GM23338 (cell line): ENCODE measurements around the gene ITGB1BP1. TPM values are rescaled to one million over a fixed set of nuclear protein-coding genes. Genes with fewer than 3 reads are reported as not detected.

ENCODE experiments used
- ATAC-seq: fragments of 200-7000 bp; cut with Tn5 transposase; 3 replicates; pipeline ENCODE4 v1.9.1; 2020
- DNase-seq: peaks from one replicate; pipeline ENCODE4 v3.0.0-alpha.2; 2015; ENCODE audit warnings: low spot score
- H2AFZ ChIP-seq: fragments of 200-600 bp; sonication (generic); 2 replicates; pipeline ENCODE4 v1.8.0; 2016; ENCODE audit warnings: antibody characterized with exemption, mild to moderate bottlenecking, moderate library complexity
- H3F3A ChIP-seq: fragments of 200-600 bp; sonication (generic); replicated peaks from 2 replicates; pipeline ENCODE4 v1.8.0; 2017; ENCODE audit warnings: antibody characterized with exemption, mixed run types, low read depth
- H3K27ac ChIP-seq: fragments of 200-600 bp; sonication (generic); 2 replicates; pipeline ENCODE4 v1.6.1; 2016; ENCODE audit warnings: low read depth
- H3K27me3 ChIP-seq: fragments of 200-600 bp; sonication (generic); 2 replicates; pipeline ENCODE4 v1.8.0; 2016; ENCODE audit warnings: mild to moderate bottlenecking, mixed run types, moderate library complexity; ENCODE audit not compliant: insufficient read depth
- H3K36me3 ChIP-seq: fragments of 200-600 bp; sonication (generic); 2 replicates; pipeline ENCODE4 v1.8.0; 2016; ENCODE audit warnings: mild to moderate bottlenecking; ENCODE audit not compliant: insufficient read depth
- H3K4me1 ChIP-seq: fragments of 200-600 bp; sonication (generic); 2 replicates; pipeline ENCODE4 v1.8.0; 2016; ENCODE audit warnings: mild to moderate bottlenecking, moderate library complexity; ENCODE audit not compliant: insufficient read depth
- H3K4me2 ChIP-seq: fragments of 200-600 bp; sonication (generic); 2 replicates; pipeline ENCODE4 v1.7.1; 2017; ENCODE audit warnings: mixed run types
- H3K4me3 ChIP-seq: fragments of 200-600 bp; sonication (generic); 2 replicates; pipeline ENCODE4 v1.6.1; 2016; ENCODE audit warnings: mixed run types
- H3K79me2 ChIP-seq: fragments of 200-600 bp; sonication (generic); replicated peaks from 2 replicates; pipeline ENCODE4 v1.8.0; 2017; ENCODE audit warnings: mild to moderate bottlenecking; ENCODE audit not compliant: insufficient read depth
- H3K9me2 ChIP-seq: fragments of 200-600 bp; sonication (generic); 2 replicates; pipeline ENCODE4 v1.8.0; 2017; ENCODE audit not compliant: insufficient read depth
- H4K20me1 ChIP-seq: fragments of 200-600 bp; sonication (generic); replicated peaks from 2 replicates; pipeline ENCODE4 v1.8.0; 2017; ENCODE audit warnings: mild to moderate bottlenecking; ENCODE audit not compliant: insufficient read depth
- H3K27ac Mint-ChIP-seq: 2 replicates; pipeline ENCODE4 v1.8.0; 2020; ENCODE audit warnings: inconsistent platforms, mild to moderate bottlenecking, moderate library complexity, mixed read lengths
- H3K27me3 Mint-ChIP-seq: 3 replicates; pipeline ENCODE4 v1.8.0; 2022; ENCODE audit warnings: low read depth, mild to moderate bottlenecking, moderate library complexity, mixed read lengths, inconsistent platforms; ENCODE audit not compliant: insufficient read depth, poor library complexity
- H3K36me3 Mint-ChIP-seq: 3 replicates; pipeline ENCODE4 v1.8.0; 2021; ENCODE audit warnings: low read depth, mild to moderate bottlenecking, inconsistent platforms, moderate library complexity, mixed read lengths
- H3K4me1 Mint-ChIP-seq: 3 replicates; pipeline ENCODE4 v1.8.0; 2020; ENCODE audit warnings: mild to moderate bottlenecking, inconsistent platforms, mixed read lengths
- H3K4me3 Mint-ChIP-seq: 3 replicates; pipeline ENCODE4 v1.8.0; 2021; ENCODE audit warnings: moderate library complexity, mild to moderate bottlenecking, inconsistent platforms, mixed read lengths
- H3K9me3 Mint-ChIP-seq: 3 replicates; pipeline ENCODE4 v1.8.0; 2020; ENCODE audit warnings: moderate library complexity, mild to moderate bottlenecking, inconsistent platforms, mixed read lengths
- CREB1 ChIP-seq: fragments of 250-450 bp; sonication (Bioruptor Pico); IDR thresholded peaks from 2 replicates; pipeline ENCODE4 v1.5.0; 2020; ENCODE audit warnings: low read depth, mild to moderate bottlenecking, moderate library complexity
- CTCF ChIP-seq, 2 experiments: fragments of 200-600 bp in 1 of 2; sonication (generic) in 1 of 2; conservative IDR thresholded peaks; 2 replicates each; pipeline versions ENCODE4 v1.5.1 to v1.6.1; 2016 to 2017; ENCODE audit warnings: antibody characterized with exemption in 2 of 2, low read depth in 2 of 2, mild to moderate bottlenecking in 2 of 2, moderate library complexity in 1 of 2
- ETS1 ChIP-seq: IDR thresholded peaks from 2 replicates; pipeline ENCODE4 v1.6.1; 2016; ENCODE audit warnings: antibody characterized with exemption
- EZH2 ChIP-seq: fragments of 200-600 bp; sonication (generic); IDR thresholded peaks from one replicate; pipeline ENCODE4 v1.8.0; 2017; ENCODE audit warnings: antibody characterized with exemption, mild to moderate bottlenecking, low read depth; ENCODE audit not compliant: unreplicated experiment
- EZH2phosphoT487 ChIP-seq: fragments of 200-600 bp; sonication (generic); IDR thresholded peaks from one replicate; pipeline ENCODE4 v1.8.1; 2018; ENCODE audit warnings: antibody characterized with exemption; ENCODE audit not compliant: unreplicated experiment
- JUNB ChIP-seq: IDR thresholded peaks from one replicate; pipeline ENCODE4 v1.6.1; 2016; ENCODE audit warnings: antibody characterized with exemption; ENCODE audit not compliant: unreplicated experiment
- NANOG ChIP-seq: IDR thresholded peaks from 2 replicates; pipeline ENCODE4 v1.6.1; 2016; ENCODE audit warnings: antibody characterized with exemption, borderline replicate concordance
- POLR2AphosphoS5 ChIP-seq: IDR thresholded peaks from 2 replicates; pipeline ENCODE4 v1.6.1; 2016; ENCODE audit warnings: antibody characterized with exemption, low read depth
- REST ChIP-seq: IDR thresholded peaks from one replicate; pipeline ENCODE4 v1.6.1; 2018; ENCODE audit warnings: antibody characterized with exemption; ENCODE audit not compliant: unreplicated experiment
- STAT1 ChIP-seq: IDR thresholded peaks from one replicate; pipeline ENCODE4 v1.6.1; 2016; ENCODE audit warnings: antibody characterized with exemption; ENCODE audit not compliant: unreplicated experiment
- ZNF114 ChIP-seq: fragments of 250-450 bp; sonication (Bioruptor Pico); IDR thresholded peaks from 2 replicates; pipeline ENCODE4 v1.5.0; 2020; ENCODE audit warnings: mild to moderate bottlenecking, moderate library complexity
- ZNF331 ChIP-seq: fragments of 250-450 bp; sonication (Bioruptor Pico); IDR thresholded peaks from 2 replicates; pipeline ENCODE4 v1.5.0; 2020; ENCODE audit warnings: low read depth, mild to moderate bottlenecking, moderate library complexity
- polyA plus RNA-seq: library from polyadenylated mRNA; unstranded; fragments of >200 nt; fragmentation: Nextera tagmentation; extraction: Ambion mirVana; gene quantifications from 2 replicates; pipeline ENCODE4 v1.2.1, GENCODE V29; 2016
- total RNA-seq: library from RNA; depleted of rRNA; stranded (reverse); fragments of >200 nt; shearing (Covaris generic); gene quantifications from 2 replicates; pipeline ENCODE4 v1.2.3, GENCODE V29; 2014

The ITGB1BP1 gene
- total and polyA plus RNA-seq, 2 experiments from 2014 or later: 29.1 to 63.5 TPM

DNA sequence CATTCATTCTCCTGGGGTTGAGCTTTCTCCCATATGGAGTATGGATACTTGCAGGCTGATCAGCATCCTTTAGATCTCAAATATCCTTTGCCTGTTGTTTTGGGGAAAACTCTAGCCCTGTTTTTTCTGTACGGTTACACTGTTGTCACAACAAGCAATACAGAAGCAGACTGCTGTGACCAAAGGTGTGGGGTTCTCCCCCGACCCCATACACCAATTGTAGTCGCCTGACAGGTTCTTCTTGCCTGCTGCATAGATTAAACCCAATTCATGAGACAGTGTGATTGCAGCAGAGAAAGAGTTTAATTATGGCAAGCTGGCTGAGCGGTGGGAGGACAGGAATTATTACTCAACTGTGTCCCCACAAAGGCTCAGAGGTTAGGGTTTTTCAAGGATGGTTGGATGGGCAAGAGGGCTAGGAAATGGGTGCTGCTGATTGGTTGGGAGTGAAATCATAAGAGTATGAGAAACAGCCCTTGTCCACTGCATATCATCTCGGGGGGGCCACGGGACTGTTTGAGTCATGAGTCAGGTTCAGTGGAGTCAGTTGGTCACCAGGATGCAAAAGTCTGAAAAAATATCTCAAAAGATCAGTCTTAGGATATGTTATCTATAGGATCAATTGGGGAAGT is 40.6 kb downstream of the ITGB1BP1 start (continued):
- TF ChIP-seq ETS1: no peak
- TF ChIP-seq POLR2AphosphoS5: no peak
- TF ChIP-seq ZNF114: no peak
- TF ChIP-seq EZH2phosphoT487: no peak
- TF ChIP-seq NANOG: no peak

DNA sequence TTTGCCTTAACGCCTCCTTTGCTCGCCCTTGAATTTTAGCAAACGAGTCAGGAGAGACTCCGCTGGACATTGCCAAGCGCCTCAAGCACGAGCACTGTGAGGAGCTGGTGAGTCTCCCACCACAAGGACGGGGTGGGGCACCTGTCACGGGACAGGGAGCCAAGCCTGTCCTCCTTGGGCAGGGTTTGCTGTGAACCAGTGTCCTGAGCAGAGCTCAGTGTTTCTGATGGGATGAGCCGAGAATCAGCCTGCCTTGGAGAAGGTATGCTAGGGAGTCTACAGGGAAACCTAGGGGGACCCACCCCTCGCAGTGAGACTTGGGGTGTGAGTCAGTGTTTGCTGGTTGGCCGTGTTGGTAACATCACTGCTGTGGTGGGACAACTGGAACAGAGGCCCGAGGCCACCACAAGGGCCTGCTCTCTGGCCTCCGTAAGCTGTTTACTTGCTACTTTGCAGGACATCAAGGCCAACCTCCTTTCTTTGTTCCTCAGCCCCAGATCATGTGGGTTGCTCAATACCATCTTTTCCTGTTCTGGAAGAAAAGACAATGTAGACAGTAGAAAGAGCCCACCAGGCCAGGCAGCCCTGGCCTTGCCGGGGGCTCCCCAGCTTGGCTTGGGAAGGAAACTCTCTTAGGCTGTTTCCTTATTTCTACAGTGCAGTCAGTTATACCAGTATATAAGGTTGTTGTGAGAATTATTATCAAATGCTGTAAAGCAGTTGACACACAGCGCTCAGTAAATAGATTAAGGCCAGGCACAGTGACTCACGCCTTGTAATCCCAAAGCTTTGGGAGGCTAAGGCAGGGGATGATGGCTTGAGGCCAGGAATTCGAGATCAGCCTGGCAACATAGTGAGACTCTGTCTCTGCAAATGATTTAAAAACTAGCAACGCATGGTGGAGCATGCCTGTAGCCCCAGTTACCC is 42.4 kb downstream of the ITGB1BP1 start:
- ATAC-seq (no peak), DNase-seq (no peak)
- TF ChIP-seq EZH2 (no peak), ZNF114 (no peak), JUNB (no peak), NANOG (no peak)
- peaks cover 4% of the 10 kb centered on the region for H3K27me3 Mint-ChIP-seq
- peaks cover 24% of the 10 kb centered on the region for H3K4me1 Mint-ChIP-seq
- H3K4me3 Mint-ChIP-seq: no peak overlapping the region
- H3K4me1 ChIP-seq: peaks cover 9% of the 10 kb centered on the region; the same call in 1 of the 2 replicates
- no peak overlapping the region for H3K27ac Mint-ChIP-seq
- no peaks in the 10 kb centered on the region; the same call in 1 of the 2 replicates for H3K36me3 ChIP-seq
- no peaks in the 10 kb centered on the region for H3K27me3 ChIP-seq
- no peaks in the 10 kb centered on the region for H3K9me2 ChIP-seq
- H3K79me2 ChIP-seq: no peaks in the 10 kb centered on the region
- no peak overlapping the region for H3K4me3 ChIP-seq
- H3K4me2 ChIP-seq: no peak overlapping the region
- no peak overlapping the region for H3K27ac ChIP-seq
- no peaks in the 10 kb centered on the region for H3F3A ChIP-seq
- no peaks in the 10 kb centered on the region for H4K20me1 ChIP-seq
- H3K9me3 Mint-ChIP-seq: no peaks in the 10 kb centered on the region
- peaks cover 25% of the 10 kb centered on the region for H3K36me3 Mint-ChIP-seq
- H2AFZ ChIP-seq: no peak overlapping the region

DNA sequence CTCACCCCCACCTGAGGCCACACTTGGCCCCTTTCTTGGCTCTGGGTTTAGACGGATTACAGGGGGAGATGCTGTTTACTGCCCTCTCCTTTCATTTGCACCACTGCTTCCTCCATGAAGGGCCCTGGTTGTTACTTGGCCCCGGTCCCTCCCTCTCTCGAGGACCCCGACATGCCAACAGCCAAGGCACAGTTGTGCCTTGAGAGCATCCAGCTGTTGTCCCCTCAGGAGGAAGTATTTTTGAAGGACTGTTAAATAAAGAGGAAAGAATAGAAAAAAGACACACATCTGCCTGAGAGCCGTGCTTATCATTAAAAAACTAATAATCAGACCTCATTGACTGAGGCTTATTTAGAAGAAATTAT is 44.0 kb downstream of the ITGB1BP1 start:
- no peaks in the 10 kb centered on the region; the same call in 1 of the 2 replicates for H3K36me3 ChIP-seq
- peaks cover 9% of the 10 kb centered on the region for H3K27me3 Mint-ChIP-seq
- ATAC-seq: no peak
- TF ChIP-seq CTCF (conservative IDR thresholded peaks at IDR 0.05; ENCODE audit: low read depth in 2 of 2) (no peak), ZNF114 (no peak), STAT1 (no peak), EZH2 (no peak), ETS1 (no peak), REST (no peak), POLR2AphosphoS5 (no peak), EZH2phosphoT487 (no peak), NANOG (no peak), CREB1 (CRISPR knock-in tag) (no peak), ZNF331 (no peak), JUNB (no peak)

More for the DNA sequence above, 44.0 kb downstream of the ITGB1BP1 start:
- Histone ChIP-seq H2AFZ (no peak overlapping the region), H3F3A (no peaks in the 10 kb centered on the region), H3K4me1 (peaks cover 9% of the 10 kb centered on the region; the same call in 1 of the 2 replicates), H3K27ac (no peak overlapping the region), H3K79me2 (no peaks in the 10 kb centered on the region), H3K9me2 (no peaks in the 10 kb centered on the region), H4K20me1 (no peaks in the 10 kb centered on the region), H3K27me3 (no peaks in the 10 kb centered on the region), H3K4me3 (no peak overlapping the region), H3K4me2 (no peak overlapping the region)
- Mint-ChIP-seq H3K4me3 (no peak overlapping the region), H3K36me3 (peaks cover 28% of the 10 kb centered on the region), H3K27ac (peak overlapping the region; percentile 77), H3K9me3 (no peaks in the 10 kb centered on the region), H3K4me1 (peaks cover 24% of the 10 kb centered on the region)
- no peak for DNase-seq
